BLaER1 (cell line): Measurements from ENCODE around the gene SURF2.
"Not testable (repeated sequence)": the region's sequence is repeated elsewhere in the genome, so short reads cannot be mapped to it uniquely, and the experiment has no call there.

Experiments used
- H3K27ac ChIP-seq: shearing (Covaris generic); formaldehyde crosslinking; 2 replicates; pipeline ENCODE4 v1.8.1; 2022
- H3K27me3 ChIP-seq: shearing (Covaris generic); formaldehyde crosslinking; 2 replicates; pipeline ENCODE4 v1.8.1; 2022
- H3K36me3 ChIP-seq: shearing (Covaris generic); formaldehyde crosslinking; 2 replicates; pipeline ENCODE4 v1.8.1; 2022
- H3K4me1 ChIP-seq: shearing (Covaris generic); formaldehyde crosslinking; 2 replicates; pipeline ENCODE4 v1.8.1; 2022
- H3K4me2 ChIP-seq: shearing (Covaris generic); formaldehyde crosslinking; 2 replicates; pipeline ENCODE4 v1.8.1; 2022
- H3K4me3 ChIP-seq: shearing (Covaris generic); formaldehyde crosslinking; 2 replicates; pipeline ENCODE4 v1.8.1; 2022
- H3K9ac ChIP-seq: shearing (Covaris generic); formaldehyde crosslinking; 2 replicates; pipeline ENCODE4 v1.8.1; 2022
- H3K9me3 ChIP-seq: shearing (Covaris generic); formaldehyde crosslinking; 2 replicates; pipeline ENCODE4 v1.8.1; 2022
- H4K20me1 ChIP-seq: shearing (Covaris generic); formaldehyde crosslinking; 2 replicates; pipeline ENCODE4 v1.8.1; 2022
- Cebpa-rat ChIP-seq: shearing (Covaris generic); IDR thresholded peaks from 2 replicates; pipeline ENCODE4 v1.8.1; 2022

SURF2 gene

GRCh38 chr9:133327834-133328484 is 28.4 kb upstream of the SURF2 start:
- Histone ChIP-seq H3K27ac (no peak overlapping the region), H3K27me3 (no peaks in the 10 kb centered on the region), H3K4me2 (no peak overlapping the region), H4K20me1 (peaks cover 53% of the 10 kb centered on the region), H3K9ac (no peak overlapping the region), H3K36me3 (peaks cover 49% of the 10 kb centered on the region), H3K4me3 (no peak overlapping the region), H3K9me3 (peaks cover 11% of the 10 kb centered on the region; the same call in 1 of the 2 replicates), H3K4me1 (no peaks in the 10 kb centered on the region)
- TF ChIP-seq Cebpa-rat, result no peak

- H3K27ac ChIP-seq, H3K9me3 ChIP-seq, H3K4me2 ChIP-seq, H3K27me3 ChIP-seq, H3K4me1 ChIP-seq, H3K9ac ChIP-seq, H3K4me3 ChIP-seq: not testable (repeated sequence)
- Histone ChIP-seq H4K20me1 (peaks cover 69% of the 10 kb centered on the region), H3K36me3 (peaks cover 64% of the 10 kb centered on the region)
Observed at GRCh38 chr9:133329306-133330156, 26.8 kb upstream of the SURF2 start.

- H3K4me1 ChIP-seq, result peaks cover 16% of the 10 kb centered on the region
- no peaks in the 10 kb centered on the region for H3K9me3 ChIP-seq
- H3K9ac ChIP-seq, result no peak overlapping the region
- peaks cover 68% of the 10 kb centered on the region for H3K36me3 ChIP-seq
- TF ChIP-seq Cebpa-rat, result no peak
- H4K20me1 ChIP-seq, result peaks cover 81% of the 10 kb centered on the region
- no peak overlapping the region for H3K27ac ChIP-seq
- no peak overlapping the region for H3K4me2 ChIP-seq
- H3K27me3 ChIP-seq, result no peaks in the 10 kb centered on the region
- H3K4me3 ChIP-seq, result no peak overlapping the region
Observed at GRCh38 chr9:133331221-133331620, 25.1 kb upstream of the SURF2 start.

GRCh38 chr9:133331641-133332380 is 24.5 kb upstream of the SURF2 start:
- Histone ChIP-seq H3K27ac (no peak overlapping the region), H3K27me3 (no peaks in the 10 kb centered on the region), H3K9me3 (no peaks in the 10 kb centered on the region), H4K20me1 (peaks cover 81% of the 10 kb centered on the region), H3K4me1 (peaks cover 22% of the 10 kb centered on the region), H3K4me2 (no peak overlapping the region), H3K9ac (no peak overlapping the region), H3K4me3 (no peak overlapping the region), H3K36me3 (peaks cover 68% of the 10 kb centered on the region)
- TF ChIP-seq Cebpa-rat, result no peak

GRCh38 chr9:133332381-133332730 is 24.0 kb upstream of the SURF2 start:
- H3K9me3 ChIP-seq, result no peaks in the 10 kb centered on the region
- H3K36me3 ChIP-seq, result peaks cover 68% of the 10 kb centered on the region
- peaks cover 25% of the 10 kb centered on the region for H3K4me1 ChIP-seq
- H3K9ac ChIP-seq, result no peak overlapping the region
- peaks cover 81% of the 10 kb centered on the region for H4K20me1 ChIP-seq
- no peak overlapping the region for H3K4me2 ChIP-seq
- no peak overlapping the region for H3K27ac ChIP-seq
- no peaks in the 10 kb centered on the region for H3K27me3 ChIP-seq
- no peak overlapping the region for H3K4me3 ChIP-seq
- no peak for TF ChIP-seq Cebpa-rat

- peaks cover 25% of the 10 kb centered on the region for H3K4me1 ChIP-seq
- peaks cover 77% of the 10 kb centered on the region for H4K20me1 ChIP-seq
- no peaks in the 10 kb centered on the region for H3K27me3 ChIP-seq
- H3K4me3 ChIP-seq, result no peak overlapping the region
- no peak for TF ChIP-seq Cebpa-rat
- no peak overlapping the region for H3K27ac ChIP-seq
- 0 out of 2 replicates have a peak overlapping the region, but pooled peaks have one; percentile 29 for H3K9ac ChIP-seq
- H3K4me2 ChIP-seq, result no peak overlapping the region
- H3K36me3 ChIP-seq, result peaks cover 68% of the 10 kb centered on the region
- H3K9me3 ChIP-seq, result no peaks in the 10 kb centered on the region
Observed at GRCh38 chr9:133333011-133333410, 23.3 kb upstream of the SURF2 start.

GRCh38 chr9:133333566-133333965 is 22.8 kb upstream of the SURF2 start:
- Histone ChIP-seq H3K27me3 (no peaks in the 10 kb centered on the region), H4K20me1 (peaks cover 72% of the 10 kb centered on the region), H3K9me3 (no peaks in the 10 kb centered on the region), H3K27ac (no peak overlapping the region), H3K4me2 (no peak overlapping the region), H3K4me3 (no peak overlapping the region), H3K4me1 (peaks cover 25% of the 10 kb centered on the region), H3K9ac (0 out of 2 replicates have a peak overlapping the region, but pooled peaks have one; percentile 29), H3K36me3 (peaks cover 66% of the 10 kb centered on the region)
- TF ChIP-seq Cebpa-rat, result no peak

GRCh38 chr9:133334161-133334560 is 22.2 kb upstream of the SURF2 start:
- Histone ChIP-seq H3K27ac (no peak overlapping the region), H3K4me2 (peak overlapping the region; percentile 95), H4K20me1 (peaks cover 66% of the 10 kb centered on the region)

GRCh38 chr9:133334888-133335287 is 21.5 kb upstream of the SURF2 start:
- H4K20me1 ChIP-seq, result peaks cover 58% of the 10 kb centered on the region
- H3K9ac ChIP-seq, result peak overlapping the region; percentile 94
- not testable (repeated sequence) for H3K27me3 ChIP-seq, H3K9me3 ChIP-seq
- peaks cover 67% of the 10 kb centered on the region for H3K36me3 ChIP-seq
- H3K4me3 ChIP-seq, result peak overlapping the region; percentile 85
- H3K27ac ChIP-seq, result peak overlapping the region; percentile 91; the same call in 1 of the 2 replicates
- H3K4me2 ChIP-seq, result peak overlapping the region; percentile 95
- H3K4me1 ChIP-seq, result peaks cover 30% of the 10 kb centered on the region

More at GRCh38 chr9:133334161-133334560, 22.2 kb upstream of the SURF2 start:
- no peak overlapping the region for H3K4me3 ChIP-seq
- peaks cover 66% of the 10 kb centered on the region for H3K36me3 ChIP-seq
- H3K27me3 ChIP-seq, result no peaks in the 10 kb centered on the region
- H3K4me1 ChIP-seq, result peaks cover 25% of the 10 kb centered on the region
- no peaks in the 10 kb centered on the region for H3K9me3 ChIP-seq
- no peak for TF ChIP-seq Cebpa-rat
- no peak overlapping the region for H3K9ac ChIP-seq
